Measurements from ENCODE around the gene HSPA1L. TPM values are rescaled to one million over a fixed set of nuclear protein-coding genes. Genes with fewer than 3 reads are reported as not detected.
A peak's percentile ranks its signal among the peaks of the same experiment; 100 is the strongest.

The HSPA1L gene
- total and polyA plus RNA-seq, 2 donors (not counting 1 experiment from before 2014, with no cell fraction given), result 0.81 to 2.0 TPM

DNA sequence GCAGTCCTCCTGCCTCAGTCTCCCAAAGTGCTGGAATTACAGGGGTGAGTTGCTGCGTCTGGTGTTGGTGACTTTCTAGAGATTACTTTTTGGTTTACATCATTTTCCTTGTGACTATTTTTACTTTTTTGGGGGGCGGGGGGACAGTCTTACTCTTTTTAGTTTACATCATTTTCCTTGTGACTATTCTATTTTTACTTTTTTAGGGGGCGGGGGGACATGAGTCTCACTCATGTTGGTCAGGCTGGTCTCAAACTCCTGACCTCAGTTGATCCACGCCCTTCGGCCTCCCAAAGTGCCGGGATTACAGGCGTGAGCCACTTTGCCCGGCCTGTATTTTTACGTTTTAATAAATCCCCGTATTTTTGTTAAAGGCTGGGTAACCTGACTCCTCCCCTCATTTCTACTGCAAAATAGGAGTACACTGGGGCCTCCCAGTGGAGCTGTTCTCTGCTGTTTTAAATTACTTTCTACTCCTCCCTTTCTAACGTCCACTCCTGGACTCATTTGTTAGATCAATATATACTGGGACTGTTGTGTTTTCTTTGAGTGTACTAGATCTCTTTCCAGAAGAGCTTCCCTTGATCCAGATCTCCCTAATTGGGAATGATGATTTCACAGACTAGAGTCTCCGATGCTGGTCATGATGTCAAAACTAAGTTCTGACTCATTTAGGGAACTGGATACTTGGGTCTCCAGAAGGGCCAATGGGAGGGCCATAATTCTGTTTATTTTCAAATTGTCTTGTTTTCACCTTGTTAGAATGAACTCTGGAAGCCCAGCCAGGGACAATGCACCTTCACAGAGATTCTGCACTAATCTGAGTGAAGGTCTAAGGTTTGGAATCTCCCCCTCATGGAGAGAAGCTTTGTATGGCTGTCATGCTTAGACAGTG is 21.6 kb upstream of the HSPA1L start:
- Histone ChIP-seq H3K4me3 (ENCODE audit: control extremely low read depth in 1 of 5, extremely low read depth in 1 of 5, insufficient read depth in 1 of 5, low read depth in 2 of 5, low read length in 4 of 5) (peak overlapping the region in 4 of 5 experiments; percentile 34 to 95 (median 90)), H2AFZ (ENCODE audit: insufficient read depth, low read depth, low read length, poor library complexity, severe bottlenecking) (peak overlapping the region; percentile 90), H3K27ac (ENCODE audit: low read length in 2 of 2) (peak overlapping the region; percentile 51 to 98), H3K4me2 (replicated peaks; ENCODE audit: low read depth, low read length, poor library complexity, severe bottlenecking) (peak overlapping the region; percentile 73), H3K9me3 (ENCODE audit: control extremely low read depth in 1 of 3, control insufficient read depth in 2 of 3, insufficient read depth in 1 of 3, low read length in 2 of 3) (no peaks in the 10 kb centered on the region), H4K20me1 (ENCODE audit: control insufficient read depth, insufficient read depth, low read length, poor library complexity, severe bottlenecking) (peaks cover 13% of the 10 kb centered on the region), H3K4me1 (ENCODE audit: control insufficient read depth in 2 of 2, insufficient read depth in 2 of 2, low read length in 2 of 2) (peaks cover 36 to 58% of the 10 kb centered on the region in 2 donors), H3K9ac (ENCODE audit: low read length) (peak overlapping the region; percentile 90), H3K27me3 (replicated peaks in 1 of 4; ENCODE audit: control extremely low read depth in 1 of 4, control insufficient read depth in 3 of 4, insufficient read depth in 4 of 4, low read length in 3 of 4) (no peaks in the 10 kb centered on the region), H3K79me2 (ENCODE audit: control insufficient read depth, insufficient read depth, low read length) (peaks cover 40% of the 10 kb centered on the region), H3K36me3 (replicated peaks in 1 of 2; ENCODE audit: control extremely low read depth in 1 of 2, control insufficient read depth in 1 of 2, extremely low read depth in 1 of 2, insufficient read depth in 2 of 2, low read length in 1 of 2) (peaks cover 4 to 43% of the 10 kb centered on the region in 2 experiments)
- DNase-seq (peak; percentile 49), ATAC-seq (ENCODE audit: low read depth) (no peak)
- 53% methylated on average over 4 of the region's 12 CpGs for WGBS (ENCODE audit: insufficient coverage)
- Mint-ChIP-seq H3K9me3 (ENCODE audit: insufficient read depth) (no peaks in the 10 kb centered on the region), H3K4me3 (peak overlapping the region; percentile 87), H3K4me1 (peaks cover 44% of the 10 kb centered on the region), H3K27ac (peak overlapping the region; percentile 95), H3K27me3 (no peaks in the 10 kb centered on the region)
- intact Hi-C loops (cut with micrococcal nuclease), result loop anchor here (10.0 kb wide), 1 partner anchor 138 kb away; the partner anchor contains the start of gene DXO
- ChIA-PET POLR2A (interaction anchor here (0.6 to 1.2 kb wide), 4 partner anchors 20 to 257 kb away, joined by 4 to 7 read pairs (median 6); no protein-coding TSS in a partner anchor), CTCF (interaction anchor here (0.7 to 2.4 kb wide), 3 partner anchors 26 to 238 kb away, joined by 3 to 6 read pairs (median 3); partner anchors contain the start of gene NEU1)
- TF ChIP-seq EZH2 (IDR thresholded peaks at IDR 0.05; ENCODE audit: borderline replicate concordance, insufficient read depth, low read depth, low read length, poor library complexity, severe bottlenecking), result no peak
- TF ChIP-seq, protein P1, sequence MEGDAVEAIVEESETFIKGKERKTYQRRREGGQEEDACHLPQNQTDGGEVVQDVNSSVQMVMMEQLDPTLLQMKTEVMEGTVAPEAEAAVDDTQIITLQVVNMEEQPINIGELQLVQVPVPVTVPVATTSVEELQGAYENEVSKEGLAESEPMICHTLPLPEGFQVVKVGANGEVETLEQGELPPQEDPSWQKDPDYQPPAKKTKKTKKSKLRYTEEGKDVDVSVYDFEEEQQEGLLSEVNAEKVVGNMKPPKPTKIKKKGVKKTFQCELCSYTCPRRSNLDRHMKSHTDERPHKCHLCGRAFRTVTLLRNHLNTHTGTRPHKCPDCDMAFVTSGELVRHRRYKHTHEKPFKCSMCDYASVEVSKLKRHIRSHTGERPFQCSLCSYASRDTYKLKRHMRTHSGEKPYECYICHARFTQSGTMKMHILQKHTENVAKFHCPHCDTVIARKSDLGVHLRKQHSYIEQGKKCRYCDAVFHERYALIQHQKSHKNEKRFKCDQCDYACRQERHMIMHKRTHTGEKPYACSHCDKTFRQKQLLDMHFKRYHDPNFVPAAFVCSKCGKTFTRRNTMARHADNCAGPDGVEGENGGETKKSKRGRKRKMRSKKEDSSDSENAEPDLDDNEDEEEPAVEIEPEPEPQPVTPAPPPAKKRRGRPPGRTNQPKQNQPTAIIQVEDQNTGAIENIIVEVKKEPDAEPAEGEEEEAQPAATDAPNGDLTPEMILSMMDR (IDR thresholded peaks at IDR 0.05), result no peak
